Endothelial cell of umbilical vein (primary cell): Measurements from ENCODE around the gene EHMT1.

Source experiments
- EZH2 ChIP-seq: IDR thresholded peaks from 2 replicates; pipeline ENCODE4 v1.6.1; 2012; ENCODE audit warnings: borderline replicate concordance, low read depth, mild to moderate bottlenecking, moderate library complexity, low read length, inconsistent platforms; ENCODE audit not compliant: severe bottlenecking
- FOS ChIP-seq: IDR thresholded peaks from 2 replicates; pipeline ENCODE4 v1.6.1; 2011; ENCODE audit warnings: mild to moderate bottlenecking, low read length, moderate library complexity, borderline replicate concordance; ENCODE audit not compliant: insufficient read depth
- JUN ChIP-seq: IDR thresholded peaks from 2 replicates; pipeline ENCODE4 v1.6.1; 2011; ENCODE audit warnings: borderline replicate concordance, low read depth; ENCODE audit not compliant: insufficient read length, insufficient read depth
- MYC ChIP-seq: IDR thresholded peaks from one replicate; pipeline ENCODE4 v1.6.1; 2011; ENCODE audit warnings: mild to moderate bottlenecking, low read depth, low read length
- POLR2A ChIP-seq: IDR thresholded peaks from 2 replicates; pipeline ENCODE4 v1.6.1; 2012; ENCODE audit warnings: low read depth, mild to moderate bottlenecking, control low read depth, low read length
- POLR2AphosphoS5 ChIP-seq: IDR thresholded peaks from 2 replicates; pipeline ENCODE4 v1.6.1; 2012; ENCODE audit warnings: low read depth, mild to moderate bottlenecking, control low read depth, low read length, moderate library complexity; ENCODE audit not compliant: insufficient read depth
- TF ChIP-seq, protein P1 (sequence below), 2 donors: IDR thresholded peaks; 1 replicate in 1 of 2; 2 replicates in 1 of 2; pipeline ENCODE4 v1.5.1; 2011; ENCODE audit warnings: low read length in 2 of 2, mild to moderate bottlenecking in 2 of 2, moderate library complexity in 2 of 2, control low read depth in 1 of 2, inconsistent platforms in 1 of 2, low read depth in 1 of 2; ENCODE audit not compliant: insufficient read depth in 1 of 2; ENCODE audit errors: extremely low read depth in 1 of 2
- TF ChIP-seq, protein P2 (sequence below): IDR thresholded peaks from 2 replicates; pipeline ENCODE4 v1.6.1; 2011; ENCODE audit not compliant: insufficient read depth, insufficient read length

DNA sequence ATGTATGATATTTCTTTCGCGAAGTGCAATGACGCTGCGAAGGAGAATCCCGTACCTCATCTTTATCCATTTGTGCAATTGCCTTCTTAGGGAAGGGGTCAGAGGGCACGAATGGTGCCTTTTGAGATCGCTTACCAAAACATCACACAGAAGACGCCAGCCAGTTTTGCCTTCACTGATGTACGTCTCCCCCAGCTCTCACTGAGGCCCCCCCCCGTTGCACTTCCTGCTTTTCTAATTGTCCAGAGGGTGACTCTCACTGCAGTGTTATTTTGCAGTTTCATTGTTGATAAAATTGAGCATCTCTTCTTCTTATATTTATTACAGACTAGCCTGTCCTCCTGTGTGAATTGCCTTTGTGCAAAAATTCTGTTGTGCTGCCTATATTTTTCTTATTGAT, 219.8 kb downstream of the EHMT1 start:
- TF ChIP-seq EZH2 (no peak), POLR2A (no peak), JUN (no peak), POLR2AphosphoS5 (no peak), MYC (no peak), FOS (no peak)
- TF ChIP-seq, protein P1, sequence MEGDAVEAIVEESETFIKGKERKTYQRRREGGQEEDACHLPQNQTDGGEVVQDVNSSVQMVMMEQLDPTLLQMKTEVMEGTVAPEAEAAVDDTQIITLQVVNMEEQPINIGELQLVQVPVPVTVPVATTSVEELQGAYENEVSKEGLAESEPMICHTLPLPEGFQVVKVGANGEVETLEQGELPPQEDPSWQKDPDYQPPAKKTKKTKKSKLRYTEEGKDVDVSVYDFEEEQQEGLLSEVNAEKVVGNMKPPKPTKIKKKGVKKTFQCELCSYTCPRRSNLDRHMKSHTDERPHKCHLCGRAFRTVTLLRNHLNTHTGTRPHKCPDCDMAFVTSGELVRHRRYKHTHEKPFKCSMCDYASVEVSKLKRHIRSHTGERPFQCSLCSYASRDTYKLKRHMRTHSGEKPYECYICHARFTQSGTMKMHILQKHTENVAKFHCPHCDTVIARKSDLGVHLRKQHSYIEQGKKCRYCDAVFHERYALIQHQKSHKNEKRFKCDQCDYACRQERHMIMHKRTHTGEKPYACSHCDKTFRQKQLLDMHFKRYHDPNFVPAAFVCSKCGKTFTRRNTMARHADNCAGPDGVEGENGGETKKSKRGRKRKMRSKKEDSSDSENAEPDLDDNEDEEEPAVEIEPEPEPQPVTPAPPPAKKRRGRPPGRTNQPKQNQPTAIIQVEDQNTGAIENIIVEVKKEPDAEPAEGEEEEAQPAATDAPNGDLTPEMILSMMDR (IDR thresholded peaks at IDR 0.05; ENCODE audit: extremely low read depth in 1 of 2, insufficient read depth in 1 of 2, low read depth in 1 of 2, low read length in 2 of 2): no peak
- TF ChIP-seq, protein P2, sequence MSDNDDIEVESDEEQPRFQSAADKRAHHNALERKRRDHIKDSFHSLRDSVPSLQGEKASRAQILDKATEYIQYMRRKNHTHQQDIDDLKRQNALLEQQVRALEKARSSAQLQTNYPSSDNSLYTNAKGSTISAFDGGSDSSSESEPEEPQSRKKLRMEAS: no peak
